ENCODE data around the gene APEH. TPM values are rescaled to one million over a fixed set of nuclear protein-coding genes. Genes with fewer than 3 reads are reported as not detected.

APEH gene
- total and polyA plus RNA-seq, 12 donors: 18.2 to 140 (median 108) TPM

GRCh38 chr3:49663831-49664230, 10.3 kb upstream of the APEH start:
- Histone ChIP-seq H3K9me3 (no peaks in the 10 kb centered on the region), H3K4me3 (no peak overlapping the region), H3K27ac (no peak overlapping the region), H3K4me1 (peaks cover 0 to 9% (median 0%) of the 10 kb centered on the region in 9 donors), H3K36me3 (no peaks in the 10 kb centered on the region), H3K27me3 (no peaks in the 10 kb centered on the region)
- ATAC-seq (no peak), DNase-seq (no peak)
- intact Hi-C loops (cut with DNase I): no loop called here
- no peak for TF ChIP-seq CTCF (IDR thresholded peaks at IDR 0.05)
- WGBS, 2 donors: 97 to 100% methylated on average over 1 of the region's 1 CpG

GRCh38 chr3:49664300-49664699, 9.9 kb upstream of the APEH start:
- 85 to 87% methylated on average over 11 of the region's 11 CpGs for WGBS, 2 donors
- no peak for ATAC-seq
- no peak for TF ChIP-seq CTCF (IDR thresholded peaks at IDR 0.05)
- no peak overlapping the region for H3K4me3 ChIP-seq
- H3K9me3 ChIP-seq: no peaks in the 10 kb centered on the region
- H3K36me3 ChIP-seq: no peaks in the 10 kb centered on the region
- intact Hi-C loops (cut with DNase I): no loop called here
- DNase-seq: no peak
- H3K4me1 ChIP-seq: peaks cover 0 to 9% (median 0%) of the 10 kb centered on the region in 9 donors
- H3K27ac ChIP-seq: no peak overlapping the region
- no peaks in the 10 kb centered on the region for H3K27me3 ChIP-seq

GRCh38 chr3:49665822-49666519, 8.2 kb upstream of the APEH start:
- Histone ChIP-seq H3K4me3 (no peak overlapping the region), H3K27ac (no peak overlapping the region), H3K27me3 (no peaks in the 10 kb centered on the region), H3K9me3 (no peaks in the 10 kb centered on the region), H3K36me3 (no peaks in the 10 kb centered on the region), H3K4me1 (peaks cover 0 to 9% (median 0%) of the 10 kb centered on the region in 9 donors)
- 91 to 94% methylated on average over 6 of the region's 6 CpGs for WGBS, 2 donors
- TF ChIP-seq CTCF (IDR thresholded peaks at IDR 0.05): no peak
- intact Hi-C loops (cut with DNase I): loop anchor here in 2 of 10 donors (5.0 kb wide), 2 partner anchors 124 to 129 kb away; no protein-coding TSS in a partner anchor
- ATAC-seq: peak in 2 of 8 donors; percentile 10 to 30
- no peak for DNase-seq

GRCh38 chr3:49666592-49666991, 7.6 kb upstream of the APEH start:
- DNase-seq: no peak
- no peak overlapping the region for H3K27ac ChIP-seq
- no peaks in the 10 kb centered on the region for H3K27me3 ChIP-seq
- no peaks in the 10 kb centered on the region for H3K36me3 ChIP-seq
- intact Hi-C loops (cut with DNase I): loop anchor here in 2 of 10 donors (5.0 kb wide), 2 partner anchors 124 to 129 kb away; no protein-coding TSS in a partner anchor
- peaks cover 0 to 9% (median 0%) of the 10 kb centered on the region in 9 donors for H3K4me1 ChIP-seq
- 43 to 49% methylated on average over 8 of the region's 8 CpGs for WGBS, 2 donors
- TF ChIP-seq CTCF (IDR thresholded peaks at IDR 0.05): no peak
- no peak overlapping the region for H3K4me3 ChIP-seq
- ATAC-seq: no peak
- H3K9me3 ChIP-seq: no peaks in the 10 kb centered on the region
